ENCODE results near the gene ALOX12B.
"Not testable (repeated sequence)": the region's sequence is repeated elsewhere in the genome, so short reads cannot be mapped to it uniquely, and the experiment has no call there.

ALOX12B gene

GRCh38 chr17:8081876-8082275 lies 5.6 kb downstream of the ALOX12B start:
- DNase-seq, result no peak

GRCh38 chr17:8080799-8081219 lies 6.7 kb downstream of the ALOX12B start:
- no peak for DNase-seq

- DNase-seq, result no peak
Observed at GRCh38 chr17:8080208-8080798, 7.2 kb downstream of the ALOX12B start.

GRCh38 chr17:8079291-8080207 lies 8.0 kb downstream of the ALOX12B start:
- peak; percentile 72 for DNase-seq

- DNase-seq, result not testable (repeated sequence)
Observed at GRCh38 chr17:8077939-8078338, 9.6 kb downstream of the ALOX12B start.

- DNase-seq, result no peak
Observed at GRCh38 chr17:8076502-8077266, 10.8 kb downstream of the ALOX12B start.

- DNase-seq, result no peak
Observed at GRCh38 chr17:8075574-8076342, 11.8 kb downstream of the ALOX12B start.

- no peak for DNase-seq
Observed at GRCh38 chr17:8075081-8075480, 12.4 kb downstream of the ALOX12B start.

GRCh38 chr17:8074554-8074953 lies 13.0 kb downstream of the ALOX12B start:
- DNase-seq, result no peak

- DNase-seq, result peak; percentile 77
Observed at GRCh38 chr17:8073627-8074484, 13.7 kb downstream of the ALOX12B start.

GRCh38 chr17:8072729-8073461 lies 14.6 kb downstream of the ALOX12B start:
- peak; percentile 28 for DNase-seq

- no peak for DNase-seq
Observed at GRCh38 chr17:8072341-8072728, 15.2 kb downstream of the ALOX12B start.

GRCh38 chr17:8071496-8071895 lies 16.0 kb downstream of the ALOX12B start:
- DNase-seq, result no peak

- DNase-seq, result no peak
Observed at GRCh38 chr17:8069587-8069860, 18.0 kb downstream of the ALOX12B start.

GRCh38 chr17:8068736-8069586 lies 18.6 kb downstream of the ALOX12B start:
- no peak for DNase-seq

GRCh38 chr17:8067806-8068205 lies 19.7 kb downstream of the ALOX12B start:
- no peak for DNase-seq

- DNase-seq, result no peak
Observed at GRCh38 chr17:8066841-8067775, 20.4 kb downstream of the ALOX12B start.

- no peak for DNase-seq
Observed at GRCh38 chr17:8064561-8065019, 22.9 kb downstream of the ALOX12B start.

Measured in central memory CD4-positive, alpha-beta T cell (primary cell).